HG02885 (cell line): ENCODE results near the gene CDH7.
A peak's percentile ranks its signal among the peaks of the same experiment; 100 is the strongest.

Experiments used
- ATAC-seq: cut with Tn5 transposase; IDR thresholded peaks from one replicate; pipeline ENCODE4 v1.9.1; 2021; ENCODE audit warnings: mild to moderate bottlenecking; ENCODE audit not compliant: unreplicated experiment, poor library complexity

CDH7 gene

GRCh38 chr18:65897292-65897691, 146.5 kb downstream of the CDH7 start:
- ATAC-seq: no peak

GRCh38 chr18:65901522-65901921, 150.7 kb downstream of the CDH7 start:
- ATAC-seq: no peak

- no peak for ATAC-seq
Measured at GRCh38 chr18:65906621-65907034, 155.8 kb downstream of the CDH7 start.

GRCh38 chr18:65907281-65907680, 156.5 kb downstream of the CDH7 start:
- no peak for ATAC-seq

- ATAC-seq: no peak
Measured at GRCh38 chr18:65919018-65919417, 168.2 kb downstream of the CDH7 start.

GRCh38 chr18:65919663-65920062, 168.9 kb downstream of the CDH7 start:
- ATAC-seq: no peak

- no peak for ATAC-seq
Measured at GRCh38 chr18:65922103-65922502, 171.3 kb downstream of the CDH7 start.

GRCh38 chr18:65924904-65925303, 174.1 kb downstream of the CDH7 start:
- ATAC-seq: no peak

- no peak for ATAC-seq
Measured at GRCh38 chr18:65934874-65935273, 184.1 kb downstream of the CDH7 start.

GRCh38 chr18:65936678-65937077, 185.9 kb downstream of the CDH7 start:
- ATAC-seq: no peak

GRCh38 chr18:65937180-65937579, 186.4 kb downstream of the CDH7 start:
- no peak for ATAC-seq

- peak; percentile 79 for ATAC-seq
Measured at GRCh38 chr18:65938592-65939372, 188.0 kb downstream of the CDH7 start.
